ENCODE results near the gene SMTN. TPM values are rescaled to one million over a fixed set of nuclear protein-coding genes. Genes with fewer than 3 reads are reported as not detected.
A peak's percentile ranks its signal among the peaks of the same experiment; 100 is the strongest.

Gene SMTN
- total and polyA plus RNA-seq, 9 of the 15 experiments (the other 6 are each of a cell fraction or from before 2014, with no cell fraction given), result 2.5 to 41.1 (median 16.1) TPM

- intact Hi-C loops (cut with micrococcal nuclease), result no loop called here
- H2AFZ ChIP-seq (ENCODE audit: low read depth, low read length), result peak overlapping the region; percentile 75
- BruUV-seq (replicated peaks), result no TSS peak
- H3K9me1 ChIP-seq (ENCODE audit: control insufficient read depth, insufficient read depth, low read length), result no peaks in the 10 kb centered on the region
- H3K9me3 ChIP-seq (replicated peaks; ENCODE audit: control insufficient read depth, insufficient read depth, low read depth, low read length), result no peaks in the 10 kb centered on the region
- peak overlapping the region; percentile 14; the same call in 1 of the 3 replicates for H3K27ac ChIP-seq (ENCODE audit: extremely low read depth, low read depth, low read length)
- no peaks in the 10 kb centered on the region for H3K27me3 ChIP-seq (ENCODE audit: control insufficient read depth in 2 of 2, insufficient read depth in 2 of 2, low read length in 2 of 2)
- H3K4me1 ChIP-seq (replicated peaks in 1 of 2; ENCODE audit: control insufficient read depth in 2 of 2, insufficient read depth in 2 of 2, low read length in 2 of 2), result peaks cover 19 to 41% of the 10 kb centered on the region in 2 experiments; a peak in 4 of 5 replicates
- H3K9ac ChIP-seq (ENCODE audit: insufficient read depth in 1 of 2, low read depth in 2 of 2, low read length in 2 of 2), result peak overlapping the region in 1 of 2 experiments; percentile 74; a peak in 2 of 4 replicates
- TF ChIP-seq ZNF274 (IDR thresholded peaks at IDR 0.05; ENCODE audit: borderline replicate concordance, low read depth, low read length), result no peak
- TF ChIP-seq, protein P1, sequence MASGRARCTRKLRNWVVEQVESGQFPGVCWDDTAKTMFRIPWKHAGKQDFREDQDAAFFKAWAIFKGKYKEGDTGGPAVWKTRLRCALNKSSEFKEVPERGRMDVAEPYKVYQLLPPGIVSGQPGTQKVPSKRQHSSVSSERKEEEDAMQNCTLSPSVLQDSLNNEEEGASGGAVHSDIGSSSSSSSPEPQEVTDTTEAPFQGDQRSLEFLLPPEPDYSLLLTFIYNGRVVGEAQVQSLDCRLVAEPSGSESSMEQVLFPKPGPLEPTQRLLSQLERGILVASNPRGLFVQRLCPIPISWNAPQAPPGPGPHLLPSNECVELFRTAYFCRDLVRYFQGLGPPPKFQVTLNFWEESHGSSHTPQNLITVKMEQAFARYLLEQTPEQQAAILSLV (tag; IDR thresholded peaks at IDR 0.05), result no peak
- TF ChIP-seq TAL1 (IDR thresholded peaks at IDR 0.05), result no peak
- TF ChIP-seq KHSRP (IDR thresholded peaks at IDR 0.05), result no peak
- TF ChIP-seq FOXP1 (CRISPR knock-in tag; IDR thresholded peaks at IDR 0.05), result no peak
- no peak for TF ChIP-seq ZNF507 (tag; conservative IDR thresholded peaks at IDR 0.05)
- TF ChIP-seq, protein P2, sequence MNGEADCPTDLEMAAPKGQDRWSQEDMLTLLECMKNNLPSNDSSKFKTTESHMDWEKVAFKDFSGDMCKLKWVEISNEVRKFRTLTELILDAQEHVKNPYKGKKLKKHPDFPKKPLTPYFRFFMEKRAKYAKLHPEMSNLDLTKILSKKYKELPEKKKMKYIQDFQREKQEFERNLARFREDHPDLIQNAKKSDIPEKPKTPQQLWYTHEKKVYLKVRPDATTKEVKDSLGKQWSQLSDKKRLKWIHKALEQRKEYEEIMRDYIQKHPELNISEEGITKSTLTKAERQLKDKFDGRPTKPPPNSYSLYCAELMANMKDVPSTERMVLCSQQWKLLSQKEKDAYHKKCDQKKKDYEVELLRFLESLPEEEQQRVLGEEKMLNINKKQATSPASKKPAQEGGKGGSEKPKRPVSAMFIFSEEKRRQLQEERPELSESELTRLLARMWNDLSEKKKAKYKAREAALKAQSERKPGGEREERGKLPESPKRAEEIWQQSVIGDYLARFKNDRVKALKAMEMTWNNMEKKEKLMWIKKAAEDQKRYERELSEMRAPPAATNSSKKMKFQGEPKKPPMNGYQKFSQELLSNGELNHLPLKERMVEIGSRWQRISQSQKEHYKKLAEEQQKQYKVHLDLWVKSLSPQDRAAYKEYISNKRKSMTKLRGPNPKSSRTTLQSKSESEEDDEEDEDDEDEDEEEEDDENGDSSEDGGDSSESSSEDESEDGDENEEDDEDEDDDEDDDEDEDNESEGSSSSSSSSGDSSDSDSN (IDR thresholded peaks at IDR 0.05; ENCODE audit: borderline replicate concordance in 1 of 2, low read depth in 2 of 2, low read length in 2 of 2), result no peak
- no peak for TF ChIP-seq NR2F6 (CRISPR knock-in tag; IDR thresholded peaks at IDR 0.05)
- TF ChIP-seq FOXK2 (conservative IDR thresholded peaks at IDR 0.05 in 1 of 2, IDR thresholded peaks at IDR 0.05 in 1 of 2; ENCODE audit: low read depth in 2 of 2), result no peak
- TF ChIP-seq PHTF2 (CRISPR knock-in tag; IDR thresholded peaks at IDR 0.05), result no peak
- TF ChIP-seq EZH2 (IDR thresholded peaks at IDR 0.05; ENCODE audit: borderline replicate concordance, low read depth, low read length), result no peak
- TF ChIP-seq CCAR2 (IDR thresholded peaks at IDR 0.05; ENCODE audit: low read depth, low read length), result no peak
- no peaks in the 10 kb centered on the region for H3K79me2 ChIP-seq (ENCODE audit: control insufficient read depth, insufficient read depth, low read length)
- DNase-seq (ENCODE audit: extremely low read depth in 1 of 4, low spot score in 3 of 4) (no peak), FAIRE-seq (no peak), ATAC-seq (no peak)
- no peaks in the 10 kb centered on the region for H4K20me1 ChIP-seq (replicated peaks; ENCODE audit: control insufficient read depth, insufficient read depth, low read length)
- in situ Hi-C loops (cut with MboI), result no loop called here
- POLR2A ChIA-PET, result interaction anchor here (0.8 kb wide), 1 partner anchor 20 kb away, joined by 3 read pairs; no protein-coding TSS in a partner anchor
- H3K4me2 ChIP-seq (ENCODE audit: insufficient read depth, low read length), result peak overlapping the region; percentile 51
- H3K36me3 ChIP-seq (ENCODE audit: control insufficient read depth, insufficient read depth, low read length), result no peaks in the 10 kb centered on the region
- no peak overlapping the region for H3K4me3 ChIP-seq
- CTCF ChIA-PET (ENCODE audit: low intra/inter-chr PET ratio), result no interaction called here
- 81% methylated on average over 6 of the region's 7 CpGs for WGBS (ENCODE audit: insufficient coverage, low coverage, missing lambda C conversion rate)
Observed at GRCh38 chr22:31128156-31128555, 47.0 kb downstream of the SMTN start.

All from K562 (cell line).